ENCODE data around the gene MRPL55.
A peak's percentile ranks its signal among the peaks of the same experiment; 100 is the strongest.

MRPL55 gene

GRCh38 chr1:228147768-228148167, 38.7 kb upstream of the MRPL55 start:
- no peak for DNase-seq

- no peak for DNase-seq
Observed at GRCh38 chr1:228147151-228147693, 38.1 kb upstream of the MRPL55 start.

- no peak for DNase-seq
Observed at GRCh38 chr1:228146417-228147150, 37.5 kb upstream of the MRPL55 start.

GRCh38 chr1:228145463-228146416, 36.6 kb upstream of the MRPL55 start:
- DNase-seq: no peak

GRCh38 chr1:228144993-228145343, 35.9 kb upstream of the MRPL55 start:
- DNase-seq: no peak

- DNase-seq: no peak
Observed at GRCh38 chr1:228144193-228144992, 35.3 kb upstream of the MRPL55 start.

- DNase-seq: no peak
Observed at GRCh38 chr1:228143480-228144192, 34.5 kb upstream of the MRPL55 start.

GRCh38 chr1:228142701-228143136, 33.6 kb upstream of the MRPL55 start:
- DNase-seq: no peak

GRCh38 chr1:228142155-228142691, 33.1 kb upstream of the MRPL55 start:
- no peak for DNase-seq

GRCh38 chr1:228141226-228142044, 32.3 kb upstream of the MRPL55 start:
- no peak for DNase-seq

GRCh38 chr1:228140724-228141225, 31.7 kb upstream of the MRPL55 start:
- DNase-seq: no peak

- DNase-seq: peak; percentile 100
Observed at GRCh38 chr1:228139931-228140723, 31.0 kb upstream of the MRPL55 start, which contains the start of gene GUK1. Gene GUK1, plus strand, starts transcription at chr1:228140279. Its CDS starts 24 bp downstream, at chr1:228140303.

- DNase-seq: no peak
Observed at GRCh38 chr1:228139406-228139930, 30.4 kb upstream of the MRPL55 start.

GRCh38 chr1:228136901-228137300, 27.8 kb upstream of the MRPL55 start:
- DNase-seq: no peak

GRCh38 chr1:228134591-228134990, 25.5 kb upstream of the MRPL55 start:
- no peak for DNase-seq

- DNase-seq: no peak
Observed at GRCh38 chr1:228131766-228132165, 22.7 kb upstream of the MRPL55 start.

GRCh38 chr1:228125185-228125584, 16.1 kb upstream of the MRPL55 start:
- no peak for DNase-seq

GRCh38 chr1:228123505-228123904, 14.4 kb upstream of the MRPL55 start:
- no peak for DNase-seq

- no peak for DNase-seq
Observed at GRCh38 chr1:228122921-228123441, 13.9 kb upstream of the MRPL55 start.

All from activated gamma-delta T cell (primary cell).